Astrocyte (in vitro differentiated cells and primary cell): ENCODE results near the gene CCR3.

Experiments
- EZH2 ChIP-seq: IDR thresholded peaks from 2 replicates; pipeline ENCODE4 v1.6.1; 2012; ENCODE audit warnings: mild to moderate bottlenecking, low read length, inconsistent platforms; ENCODE audit not compliant: insufficient read depth
- TF ChIP-seq, protein P1 (sequence below): IDR thresholded peaks from 2 replicates; pipeline ENCODE4 v1.5.1; 2011; ENCODE audit warnings: low read depth, mild to moderate bottlenecking, inconsistent platforms, low read length, moderate library complexity; ENCODE audit not compliant: insufficient read depth

DNA sequence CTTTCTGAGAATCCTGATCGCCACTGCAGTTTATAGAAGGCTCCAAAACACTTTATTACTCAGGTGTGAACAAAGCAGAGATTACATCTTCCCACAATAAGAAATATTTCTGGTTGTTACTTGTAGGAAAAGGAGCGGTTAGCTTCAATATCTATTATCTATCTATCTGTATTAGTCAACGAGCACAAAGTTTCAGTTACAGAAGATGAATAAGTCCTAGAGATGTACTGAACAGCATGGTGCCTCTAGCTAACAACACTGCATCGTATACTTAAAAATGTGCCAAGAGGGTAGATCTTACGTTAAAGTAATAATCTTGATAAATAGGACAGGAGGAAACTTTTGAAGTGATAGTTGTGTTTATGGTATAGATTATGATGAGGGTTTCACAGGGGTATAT, 10.9 kb upstream of the CCR3 start:
- TF ChIP-seq, protein P1, sequence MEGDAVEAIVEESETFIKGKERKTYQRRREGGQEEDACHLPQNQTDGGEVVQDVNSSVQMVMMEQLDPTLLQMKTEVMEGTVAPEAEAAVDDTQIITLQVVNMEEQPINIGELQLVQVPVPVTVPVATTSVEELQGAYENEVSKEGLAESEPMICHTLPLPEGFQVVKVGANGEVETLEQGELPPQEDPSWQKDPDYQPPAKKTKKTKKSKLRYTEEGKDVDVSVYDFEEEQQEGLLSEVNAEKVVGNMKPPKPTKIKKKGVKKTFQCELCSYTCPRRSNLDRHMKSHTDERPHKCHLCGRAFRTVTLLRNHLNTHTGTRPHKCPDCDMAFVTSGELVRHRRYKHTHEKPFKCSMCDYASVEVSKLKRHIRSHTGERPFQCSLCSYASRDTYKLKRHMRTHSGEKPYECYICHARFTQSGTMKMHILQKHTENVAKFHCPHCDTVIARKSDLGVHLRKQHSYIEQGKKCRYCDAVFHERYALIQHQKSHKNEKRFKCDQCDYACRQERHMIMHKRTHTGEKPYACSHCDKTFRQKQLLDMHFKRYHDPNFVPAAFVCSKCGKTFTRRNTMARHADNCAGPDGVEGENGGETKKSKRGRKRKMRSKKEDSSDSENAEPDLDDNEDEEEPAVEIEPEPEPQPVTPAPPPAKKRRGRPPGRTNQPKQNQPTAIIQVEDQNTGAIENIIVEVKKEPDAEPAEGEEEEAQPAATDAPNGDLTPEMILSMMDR = no peak
- no peak for TF ChIP-seq EZH2
